ENCODE measurements around the gene VPREB3. TPM values are rescaled to one million over a fixed set of nuclear protein-coding genes. Genes with fewer than 3 reads are reported as not detected.
A peak's percentile ranks its signal among the peaks of the same experiment; 100 is the strongest.

The VPREB3 gene
- polyA plus RNA-seq, 3 donors, result 0.88 to 1.0 (median 1.0) TPM

DNA sequence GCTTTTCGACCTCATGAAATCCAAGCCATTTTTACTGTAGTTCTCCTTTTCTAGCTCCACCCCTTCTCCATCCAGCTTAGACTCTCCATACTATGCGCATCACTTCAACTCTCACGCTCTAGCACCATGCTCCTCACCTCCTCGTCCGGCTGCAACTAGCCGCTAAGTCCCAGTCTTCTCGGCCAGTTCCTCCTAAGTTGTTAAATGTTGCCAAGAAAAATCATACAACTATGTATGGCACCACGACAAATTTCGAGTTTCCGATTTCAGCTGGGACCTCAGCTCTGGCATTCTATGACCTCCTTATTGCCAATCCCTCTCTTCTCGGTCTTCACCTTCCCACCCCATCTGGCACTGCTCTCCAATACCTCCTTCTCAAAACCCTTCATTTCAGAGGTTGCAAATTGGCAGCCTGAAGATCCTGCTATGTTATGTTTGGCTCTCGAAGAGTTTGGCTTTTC, 4.4 kb downstream of the VPREB3 start:
- 72% methylated on average over 12 of the region's 12 CpGs for whole genome bisulfite sequencing (ENCODE audit: insufficient coverage)
- Mint-ChIP-seq H3K9me3 (peaks cover 0 to 2% (median 0%) of the 10 kb centered on the region in 7 donors), H3K27ac (peak overlapping the region in 1 of 7 donors; percentile 13), H3K36me3 (peaks cover 1 to 4% of the 10 kb centered on the region in 2 donors), H3K27me3 (ENCODE audit: low read depth in 3 of 3) (no peaks in the 10 kb centered on the region), H3K4me1 (peaks cover 30% of the 10 kb centered on the region), H3K4me3 (peak overlapping the region; percentile 80 to 92)
- Histone ChIP-seq H2AFZ (ENCODE audit: insufficient read depth, low read depth, low read length, poor library complexity, severe bottlenecking) (peak overlapping the region; percentile 98), H3K4me2 (replicated peaks; ENCODE audit: extremely low read depth, low read length, poor library complexity, severe bottlenecking) (peak overlapping the region; percentile 98), H3K36me3 (replicated peaks in 1 of 2; ENCODE audit: control insufficient read depth in 1 of 2, insufficient read depth in 2 of 2, low read length in 2 of 2) (peaks cover under 1 to 4% of the 10 kb centered on the region in 2 donors), H3K79me2 (ENCODE audit: insufficient read depth, low read length) (peaks cover 6% of the 10 kb centered on the region), H3K4me3 (replicated peaks in 1 of 3; ENCODE audit: low read depth in 2 of 3, low read length in 3 of 3) (peak overlapping the region in 1 of 3 experiments; percentile 86), H3K4me1 (ENCODE audit: control insufficient read depth in 1 of 2, insufficient read depth in 2 of 2, low read length in 2 of 2) (peaks cover 22 to 26% of the 10 kb centered on the region in 2 donors), H3K27ac (ENCODE audit: low read depth in 1 of 2, low read length in 2 of 2) (no peak overlapping the region), H3K9me3 (replicated peaks in 1 of 2; ENCODE audit: control insufficient read depth in 1 of 2, insufficient read depth in 1 of 2, low read length in 2 of 2) (no peaks in the 10 kb centered on the region), H4K20me1 (ENCODE audit: insufficient read depth, low read length) (no peaks in the 10 kb centered on the region), H3K9ac (ENCODE audit: insufficient read depth, low read length, poor library complexity, severe bottlenecking) (no peak overlapping the region), H3K27me3 (ENCODE audit: control insufficient read depth in 2 of 2, insufficient read depth in 2 of 2, low read length in 2 of 2) (no peaks in the 10 kb centered on the region)
- no peak for DNase-seq
- TF ChIP-seq, protein P1, sequence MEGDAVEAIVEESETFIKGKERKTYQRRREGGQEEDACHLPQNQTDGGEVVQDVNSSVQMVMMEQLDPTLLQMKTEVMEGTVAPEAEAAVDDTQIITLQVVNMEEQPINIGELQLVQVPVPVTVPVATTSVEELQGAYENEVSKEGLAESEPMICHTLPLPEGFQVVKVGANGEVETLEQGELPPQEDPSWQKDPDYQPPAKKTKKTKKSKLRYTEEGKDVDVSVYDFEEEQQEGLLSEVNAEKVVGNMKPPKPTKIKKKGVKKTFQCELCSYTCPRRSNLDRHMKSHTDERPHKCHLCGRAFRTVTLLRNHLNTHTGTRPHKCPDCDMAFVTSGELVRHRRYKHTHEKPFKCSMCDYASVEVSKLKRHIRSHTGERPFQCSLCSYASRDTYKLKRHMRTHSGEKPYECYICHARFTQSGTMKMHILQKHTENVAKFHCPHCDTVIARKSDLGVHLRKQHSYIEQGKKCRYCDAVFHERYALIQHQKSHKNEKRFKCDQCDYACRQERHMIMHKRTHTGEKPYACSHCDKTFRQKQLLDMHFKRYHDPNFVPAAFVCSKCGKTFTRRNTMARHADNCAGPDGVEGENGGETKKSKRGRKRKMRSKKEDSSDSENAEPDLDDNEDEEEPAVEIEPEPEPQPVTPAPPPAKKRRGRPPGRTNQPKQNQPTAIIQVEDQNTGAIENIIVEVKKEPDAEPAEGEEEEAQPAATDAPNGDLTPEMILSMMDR (IDR thresholded peaks at IDR 0.05), result no peak
- intact Hi-C loops (cut with micrococcal nuclease), result no loop called here

DNA sequence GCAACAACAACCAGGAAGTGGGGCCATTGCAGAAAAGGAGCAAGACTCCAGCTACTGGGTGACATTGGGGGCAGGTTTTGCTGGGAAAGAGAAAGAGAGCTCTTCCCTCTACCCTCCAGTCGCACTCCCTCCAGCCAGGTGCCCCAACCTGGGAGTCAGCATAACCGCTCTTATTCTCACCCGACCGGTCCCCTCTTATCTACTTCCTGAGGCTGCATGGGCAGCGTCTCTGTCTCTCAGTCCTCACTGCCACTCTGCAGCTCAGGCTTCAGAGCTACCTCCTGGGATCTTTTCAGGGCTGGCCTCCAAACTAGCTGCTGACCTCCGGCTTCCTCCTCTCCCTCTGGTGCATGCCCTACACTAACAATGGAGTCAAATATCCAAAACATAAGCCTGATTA, 8.4 kb downstream of the VPREB3 start:
- Mint-ChIP-seq H3K4me3 (peak overlapping the region in 1 of 2 donors; percentile 61), H3K9me3 (peaks cover 0 to 1% (median 0%) of the 10 kb centered on the region in 7 donors), H3K36me3 (peaks cover 27 to 28% of the 10 kb centered on the region in 2 donors), H3K4me1 (peaks cover 21% of the 10 kb centered on the region), H3K27ac (peak overlapping the region in 3 of 7 donors; percentile 1 to 5 (median 3)), H3K27me3 (ENCODE audit: low read depth in 3 of 3) (no peaks in the 10 kb centered on the region)
- Histone ChIP-seq H3K9ac (ENCODE audit: insufficient read depth, low read length, poor library complexity, severe bottlenecking) (no peak overlapping the region), H3K27me3 (ENCODE audit: control insufficient read depth in 2 of 2, insufficient read depth in 2 of 2, low read length in 2 of 2) (no peaks in the 10 kb centered on the region), H3K4me1 (ENCODE audit: control insufficient read depth in 1 of 2, insufficient read depth in 2 of 2, low read length in 2 of 2) (peaks cover 12 to 13% of the 10 kb centered on the region in 2 donors), H2AFZ (ENCODE audit: insufficient read depth, low read depth, low read length, poor library complexity, severe bottlenecking) (peak overlapping the region; percentile 54), H4K20me1 (ENCODE audit: insufficient read depth, low read length) (no peaks in the 10 kb centered on the region), H3K4me2 (replicated peaks; ENCODE audit: extremely low read depth, low read length, poor library complexity, severe bottlenecking) (no peak overlapping the region), H3K27ac (ENCODE audit: low read depth in 1 of 2, low read length in 2 of 2) (no peak overlapping the region), H3K79me2 (ENCODE audit: insufficient read depth, low read length) (peaks cover 6% of the 10 kb centered on the region), H3K4me3 (replicated peaks in 1 of 3; ENCODE audit: low read depth in 2 of 3, low read length in 3 of 3) (no peak overlapping the region), H3K9me3 (replicated peaks in 1 of 2; ENCODE audit: control insufficient read depth in 1 of 2, insufficient read depth in 1 of 2, low read length in 2 of 2) (no peaks in the 10 kb centered on the region), H3K36me3 (replicated peaks in 1 of 2; ENCODE audit: control insufficient read depth in 1 of 2, insufficient read depth in 2 of 2, low read length in 2 of 2) (peaks cover 22 to 31% of the 10 kb centered on the region in 2 donors)
- DNase-seq, result no peak
- TF ChIP-seq, protein P1 (IDR thresholded peaks at IDR 0.05), result no peak
- intact Hi-C loops (cut with micrococcal nuclease), result no loop called here
- 77% methylated on average over 4 of the region's 6 CpGs for WGBS (ENCODE audit: insufficient coverage)

All from CD14-positive monocyte (primary cell).